HepG2 (cell line): ENCODE results near the gene SLC30A4. TPM values are rescaled to one million over a fixed set of nuclear protein-coding genes. Genes with fewer than 3 reads are reported as not detected.

Experiments used
- ARHGAP35 ChIP-seq: sonication (generic); formaldehyde crosslinking; IDR thresholded peaks from 2 replicates; pipeline ENCODE4 v1.9.0; 2022; ENCODE audit warnings: mild to moderate bottlenecking, inconsistent platforms, moderate library complexity, missing genetic modification reagents, borderline replicate concordance
- BATF2 ChIP-seq: sonication (generic); formaldehyde crosslinking; IDR thresholded peaks from 2 replicates; pipeline ENCODE4 v1.8.0; 2022; ENCODE audit warnings: mild to moderate bottlenecking, missing genetic modification reagents, moderate library complexity
- CC2D1A ChIP-seq: sonication (generic); formaldehyde crosslinking; IDR thresholded peaks from 2 replicates; pipeline ENCODE4 v1.8.1; 2023; ENCODE audit warnings: mild to moderate bottlenecking, missing genetic modification reagents
- ERF ChIP-seq: IDR thresholded peaks from 2 replicates; pipeline ENCODE4 v1.6.1; 2018; ENCODE audit warnings: missing biosample characterization, missing genetic modification reagents
- FOXP4 ChIP-seq: sonication (generic); formaldehyde crosslinking; IDR thresholded peaks from 2 replicates; pipeline ENCODE4 v1.4.0; 2020; ENCODE audit warnings: missing genetic modification reagents
- NR2C2 ChIP-seq: sonication (generic); formaldehyde crosslinking; IDR thresholded peaks from 2 replicates; pipeline ENCODE4 v1.4.0; 2020; ENCODE audit warnings: missing genetic modification reagents, mild to moderate bottlenecking, moderate library complexity, borderline replicate concordance
- PBX3 ChIP-seq: sonication (generic); formaldehyde crosslinking; IDR thresholded peaks from 2 replicates; pipeline ENCODE4 v1.8.1; 2023; ENCODE audit warnings: missing genetic modification reagents, inconsistent platforms, borderline replicate concordance
- THAP8 ChIP-seq: sonication (generic); formaldehyde crosslinking; IDR thresholded peaks from 2 replicates; pipeline ENCODE4 v1.5.1; 2020; ENCODE audit warnings: missing genetic modification reagents, mild to moderate bottlenecking, borderline replicate concordance
- THRA ChIP-seq: sonication (generic); formaldehyde crosslinking; IDR thresholded peaks from 2 replicates; pipeline ENCODE4 v1.4.0; 2020; ENCODE audit warnings: missing genetic modification reagents, borderline replicate concordance
- ZBTB44 ChIP-seq: sonication (generic); formaldehyde crosslinking; IDR thresholded peaks from 2 replicates; pipeline ENCODE4 v1.4.0; 2020; ENCODE audit warnings: missing genetic modification reagents
- ZFP91 ChIP-seq: sonication (generic); formaldehyde crosslinking; IDR thresholded peaks from 2 replicates; pipeline ENCODE4 v1.9.0; 2022; ENCODE audit warnings: missing genetic modification reagents, mild to moderate bottlenecking, borderline replicate concordance
- ZKSCAN8 ChIP-seq: IDR thresholded peaks from 2 replicates; pipeline ENCODE4 v1.6.1; 2016; ENCODE audit warnings: borderline replicate concordance, missing genetic modification reagents, missing compliant biosample characterization
- ZNF225 ChIP-seq: sonication (generic); formaldehyde crosslinking; IDR thresholded peaks from 2 replicates; pipeline ENCODE4 v1.4.0; 2020; ENCODE audit warnings: mild to moderate bottlenecking, missing genetic modification reagents
- ZNF24 ChIP-seq: fragments of 450-650 bp; IDR thresholded peaks from 2 replicates; pipeline ENCODE4 v1.6.1; 2017; ENCODE audit warnings: antibody characterized with exemption, mild to moderate bottlenecking
- ZNF761 ChIP-seq: sonication (generic); formaldehyde crosslinking; conservative IDR thresholded peaks from 2 replicates; pipeline ENCODE4 v1.4.0; 2020; ENCODE audit warnings: mild to moderate bottlenecking, missing genetic modification reagents
- ZSCAN22 ChIP-seq: sonication (generic); formaldehyde crosslinking; IDR thresholded peaks from 2 replicates; pipeline ENCODE4 v1.4.0; 2020; ENCODE audit warnings: mild to moderate bottlenecking, missing genetic modification reagents
- polyA plus RNA-seq, 8 experiments: library from polyadenylated mRNA; depleted of rRNA in 3 of 8; stranded (reverse) in 7 of 8; unstranded in 1 of 8; fragments of >200 nt; fragmentation: Illumina TruSeq in 4 of 8; extraction: Trizol in 4 of 8; gene quantifications; 2 replicates each; pipeline versions ENCODE4 v1.2.1 to v1.2.3, GENCODE V29; 2011 to 2016; ENCODE audit warnings: low read depth in 4 of 8, missing spikeins in 1 of 8, mixed read lengths in 1 of 8; ENCODE audit not compliant: insufficient read depth in 1 of 8
- total RNA-seq, 5 experiments: library from RNA; depleted of rRNA; stranded (reverse); fragments of >200 nt; fragmentation: Illumina TruSeq; extraction: Trizol; gene quantifications; 2 replicates each; pipeline ENCODE4 v1.2.3, GENCODE V29; 2016; ENCODE audit warnings: low read depth in 1 of 5

SLC30A4 gene
- total and polyA plus RNA-seq, 2 of the 13 experiments (the other 11 are each of a cell fraction or from before 2014, with no cell fraction given), result 0.01 to 0.04 TPM

- TF ChIP-seq ZFP91 (CRISPR knock-in tag), result no peak
- TF ChIP-seq ZBTB44, result no peak
- TF ChIP-seq PBX3 (CRISPR knock-in tag), result no peak
- TF ChIP-seq NR2C2 (CRISPR knock-in tag), result no peak
- no peak for TF ChIP-seq ZNF225 (CRISPR knock-in tag)
- TF ChIP-seq ZNF761, result no peak
- no peak; the same call in 1 of the 2 replicates for TF ChIP-seq THRA (CRISPR knock-in tag)
- TF ChIP-seq ZKSCAN8, result no peak
- no peak for TF ChIP-seq ERF (CRISPR knock-in tag)
- no peak for TF ChIP-seq ZSCAN22 (CRISPR knock-in tag)
- no peak for TF ChIP-seq ARHGAP35
- TF ChIP-seq ZNF24, result no peak
- peak; percentile 45 for TF ChIP-seq FOXP4
- TF ChIP-seq THAP8 (CRISPR knock-in tag), result no peak
- TF ChIP-seq BATF2 (CRISPR knock-in tag), result no peak
- TF ChIP-seq CC2D1A (CRISPR knock-in tag), result no peak
Measured at GRCh38 chr15:45521596-45522327, 793 bp downstream of the SLC30A4 start (continued).
